Measurements from ENCODE around the gene ACE. TPM values are rescaled to one million over a fixed set of nuclear protein-coding genes. Genes with fewer than 3 reads are reported as not detected.

ACE gene
- total RNA-seq, 1 donor from 2014 or later: 1.0 TPM

GRCh38 chr17:63430223-63430622, 46.6 kb upstream of the ACE start:
- no peaks in the 10 kb centered on the region for H3K36me3 ChIP-seq (ENCODE audit: insufficient read depth, low read length)
- Mint-ChIP-seq H3K9me3 (ENCODE audit: unreplicated experiment) (no peaks in the 10 kb centered on the region), H3K4me3 (ENCODE audit: unreplicated experiment) (no peak overlapping the region), H3K27ac (ENCODE audit: unreplicated experiment) (no peak overlapping the region), H3K36me3 (ENCODE audit: low read depth, unreplicated experiment) (no peaks in the 10 kb centered on the region), H3K27me3 (ENCODE audit: low read depth, unreplicated experiment) (no peaks in the 10 kb centered on the region), H3K4me1 (ENCODE audit: low read depth, unreplicated experiment) (peaks cover 14% of the 10 kb centered on the region)
- TF ChIP-seq EZH2 (IDR thresholded peaks at IDR 0.05; ENCODE audit: insufficient read depth, low read length) (no peak), CTCF (IDR thresholded peaks at IDR 0.05; ENCODE audit: insufficient read depth, low read depth, low read length) (no peak)
- H3K27ac ChIP-seq (ENCODE audit: low read depth, low read length): no peak overlapping the region
- no peak overlapping the region for H3K4me3 ChIP-seq (ENCODE audit: insufficient read depth, low read depth, low read length)
- no peak overlapping the region for H3K9ac ChIP-seq (ENCODE audit: low read length)
- H3K9me3 ChIP-seq (ENCODE audit: insufficient read depth, low read depth, low read length): no peaks in the 10 kb centered on the region
- no peak for FAIRE-seq
- H3K27me3 ChIP-seq (ENCODE audit: insufficient read depth, low read length): no peaks in the 10 kb centered on the region
- DNase-seq (ENCODE audit: low read depth): no peak
- no peak overlapping the region for H3K4me2 ChIP-seq (ENCODE audit: low read length)
- peaks cover 30% of the 10 kb centered on the region for H3K4me1 ChIP-seq (ENCODE audit: insufficient read depth, low read length)
- H3K79me2 ChIP-seq (ENCODE audit: insufficient read depth, low read length): no peaks in the 10 kb centered on the region
- no peak overlapping the region for H2AFZ ChIP-seq (ENCODE audit: low read depth, low read length)
- peaks cover 35% of the 10 kb centered on the region for H4K20me1 ChIP-seq (ENCODE audit: insufficient read depth, low read length)

DNA sequence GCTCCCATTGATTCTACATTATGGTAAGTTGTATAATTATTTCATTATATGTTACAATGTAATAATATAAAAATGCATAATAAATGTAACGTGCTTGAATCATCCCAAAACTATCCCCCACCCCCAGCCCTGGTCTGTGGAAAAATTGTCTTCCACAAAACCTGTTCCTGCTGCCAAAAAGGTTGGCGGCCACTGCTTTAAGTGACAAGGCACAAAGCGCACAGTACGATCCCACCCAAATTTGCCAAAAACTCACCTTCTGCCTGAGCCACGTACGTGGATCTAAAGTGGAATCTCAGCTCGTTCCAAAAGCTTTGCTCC, 45.3 kb upstream of the ACE start:
- H3K79me2 ChIP-seq (ENCODE audit: insufficient read depth, low read length): no peaks in the 10 kb centered on the region
- Mint-ChIP-seq H3K9me3 (ENCODE audit: unreplicated experiment) (no peaks in the 10 kb centered on the region), H3K36me3 (ENCODE audit: low read depth, unreplicated experiment) (no peaks in the 10 kb centered on the region), H3K4me3 (ENCODE audit: unreplicated experiment) (no peak overlapping the region), H3K4me1 (ENCODE audit: low read depth, unreplicated experiment) (peaks cover 14% of the 10 kb centered on the region), H3K27me3 (ENCODE audit: low read depth, unreplicated experiment) (no peaks in the 10 kb centered on the region), H3K27ac (ENCODE audit: unreplicated experiment) (peak overlapping the region; percentile 77)
- DNase-seq (ENCODE audit: low read depth): no peak
- peaks cover 23% of the 10 kb centered on the region for H4K20me1 ChIP-seq (ENCODE audit: insufficient read depth, low read length)
- H3K36me3 ChIP-seq (ENCODE audit: insufficient read depth, low read length): no peaks in the 10 kb centered on the region
- TF ChIP-seq CTCF (IDR thresholded peaks at IDR 0.05; ENCODE audit: insufficient read depth, low read depth, low read length): no peak
- no peak for TF ChIP-seq EZH2 (IDR thresholded peaks at IDR 0.05; ENCODE audit: insufficient read depth, low read length)
- no peak overlapping the region for H3K4me2 ChIP-seq (ENCODE audit: low read length)
- no peaks in the 10 kb centered on the region for H3K9me3 ChIP-seq (ENCODE audit: insufficient read depth, low read depth, low read length)
- no peak overlapping the region for H2AFZ ChIP-seq (ENCODE audit: low read depth, low read length)
- peak overlapping the region; percentile 85 for H3K27ac ChIP-seq (ENCODE audit: low read depth, low read length)
- H3K4me3 ChIP-seq (ENCODE audit: insufficient read depth, low read depth, low read length): no peak overlapping the region
- H3K9ac ChIP-seq (ENCODE audit: low read length): no peak overlapping the region
- peaks cover 33% of the 10 kb centered on the region for H3K4me1 ChIP-seq (ENCODE audit: insufficient read depth, low read length)
- no peaks in the 10 kb centered on the region for H3K27me3 ChIP-seq (ENCODE audit: insufficient read depth, low read length)
- no peak for FAIRE-seq

GRCh38 chr17:63431939-63432804, 44.7 kb upstream of the ACE start:
- H3K36me3 Mint-ChIP-seq (ENCODE audit: low read depth, unreplicated experiment): no peaks in the 10 kb centered on the region
- no peaks in the 10 kb centered on the region for H3K9me3 ChIP-seq (ENCODE audit: insufficient read depth, low read depth, low read length)
- no peak overlapping the region for H3K27ac Mint-ChIP-seq (ENCODE audit: unreplicated experiment)
- H3K9ac ChIP-seq (ENCODE audit: low read length): peak overlapping the region; percentile 52
- DNase-seq (ENCODE audit: low read depth): peak; percentile 65
- peak overlapping the region; percentile 68 for H3K4me2 ChIP-seq (ENCODE audit: low read length)
- H2AFZ ChIP-seq (ENCODE audit: low read depth, low read length): no peak overlapping the region
- H3K4me1 ChIP-seq (ENCODE audit: insufficient read depth, low read length): peaks cover 33% of the 10 kb centered on the region
- TF ChIP-seq EZH2 (IDR thresholded peaks at IDR 0.05; ENCODE audit: insufficient read depth, low read length): no peak
- no peak for TF ChIP-seq CTCF (IDR thresholded peaks at IDR 0.05; ENCODE audit: insufficient read depth, low read depth, low read length)
- peaks cover 14% of the 10 kb centered on the region for H3K4me1 Mint-ChIP-seq (ENCODE audit: low read depth, unreplicated experiment)
- H3K79me2 ChIP-seq (ENCODE audit: insufficient read depth, low read length): no peaks in the 10 kb centered on the region
- no peak overlapping the region for H3K4me3 Mint-ChIP-seq (ENCODE audit: unreplicated experiment)
- peaks cover 17% of the 10 kb centered on the region for H4K20me1 ChIP-seq (ENCODE audit: insufficient read depth, low read length)
- peak overlapping the region; percentile 85 for H3K27ac ChIP-seq (ENCODE audit: low read depth, low read length)
- FAIRE-seq: no peak
- no peaks in the 10 kb centered on the region for H3K36me3 ChIP-seq (ENCODE audit: insufficient read depth, low read length)
- H3K27me3 ChIP-seq (ENCODE audit: insufficient read depth, low read length): no peaks in the 10 kb centered on the region
- no peak overlapping the region for H3K4me3 ChIP-seq (ENCODE audit: insufficient read depth, low read depth, low read length)
- no peaks in the 10 kb centered on the region for H3K9me3 Mint-ChIP-seq (ENCODE audit: unreplicated experiment)
- no peaks in the 10 kb centered on the region for H3K27me3 Mint-ChIP-seq (ENCODE audit: low read depth, unreplicated experiment)

Measured in astrocyte (in vitro differentiated cells and primary cell).